C4-2B (cell line): ENCODE data around the gene IL5RA.

Experiments
- H3K27ac ChIP-seq: fragments of 450-650 bp; 2 replicates; pipeline ENCODE4 v1.5.1; 2017
- CTCF ChIP-seq: fragments of 450-650 bp; conservative IDR thresholded peaks from 2 replicates; pipeline ENCODE4 v1.5.1; 2017; ENCODE audit warnings: mild to moderate bottlenecking
- ZFX ChIP-seq: fragments of 450-650 bp; IDR thresholded peaks from 2 replicates; pipeline ENCODE4 v1.6.1; 2017

Gene IL5RA

GRCh38 chr3:3105815-3106214 lies 4.4 kb downstream of the IL5RA start:
- no peak for TF ChIP-seq CTCF
- H3K27ac ChIP-seq = no peak overlapping the region

- no peak overlapping the region for H3K27ac ChIP-seq
Observed at GRCh38 chr3:3105246-3105645, 4.9 kb downstream of the IL5RA start.

GRCh38 chr3:3102751-3103150 lies 7.4 kb downstream of the IL5RA start:
- H3K27ac ChIP-seq = no peak overlapping the region
- TF ChIP-seq CTCF (no peak), ZFX (no peak)

More at GRCh38 chr3:3105246-3105645, 4.9 kb downstream of the IL5RA start:
- TF ChIP-seq CTCF (no peak), ZFX (no peak)

GRCh38 chr3:3101660-3102458 lies 8.3 kb downstream of the IL5RA start:
- no peak for TF ChIP-seq ZFX
- no peak for TF ChIP-seq CTCF
- H3K27ac ChIP-seq = no peak overlapping the region

- H3K27ac ChIP-seq = no peak overlapping the region
- no peak for TF ChIP-seq ZFX
Observed at GRCh38 chr3:3097958-3098357, 12.2 kb downstream of the IL5RA start.

GRCh38 chr3:3089017-3089416 lies 21.2 kb downstream of the IL5RA start:
- H3K27ac ChIP-seq = no peak overlapping the region
- TF ChIP-seq CTCF (no peak), ZFX (no peak)

GRCh38 chr3:3087716-3088465 lies 22.3 kb downstream of the IL5RA start:
- TF ChIP-seq ZFX (no peak), CTCF (no peak)
- no peak overlapping the region for H3K27ac ChIP-seq
